ENCODE measurements around the gene H1-8. TPM values are rescaled to one million over a fixed set of nuclear protein-coding genes. Genes with fewer than 3 reads are reported as not detected.

The H1-8 gene
- total and polyA plus RNA-seq, 9 of the 15 experiments (the other 6 are each of a cell fraction or from before 2014, with no cell fraction given) = not detected

DNA sequence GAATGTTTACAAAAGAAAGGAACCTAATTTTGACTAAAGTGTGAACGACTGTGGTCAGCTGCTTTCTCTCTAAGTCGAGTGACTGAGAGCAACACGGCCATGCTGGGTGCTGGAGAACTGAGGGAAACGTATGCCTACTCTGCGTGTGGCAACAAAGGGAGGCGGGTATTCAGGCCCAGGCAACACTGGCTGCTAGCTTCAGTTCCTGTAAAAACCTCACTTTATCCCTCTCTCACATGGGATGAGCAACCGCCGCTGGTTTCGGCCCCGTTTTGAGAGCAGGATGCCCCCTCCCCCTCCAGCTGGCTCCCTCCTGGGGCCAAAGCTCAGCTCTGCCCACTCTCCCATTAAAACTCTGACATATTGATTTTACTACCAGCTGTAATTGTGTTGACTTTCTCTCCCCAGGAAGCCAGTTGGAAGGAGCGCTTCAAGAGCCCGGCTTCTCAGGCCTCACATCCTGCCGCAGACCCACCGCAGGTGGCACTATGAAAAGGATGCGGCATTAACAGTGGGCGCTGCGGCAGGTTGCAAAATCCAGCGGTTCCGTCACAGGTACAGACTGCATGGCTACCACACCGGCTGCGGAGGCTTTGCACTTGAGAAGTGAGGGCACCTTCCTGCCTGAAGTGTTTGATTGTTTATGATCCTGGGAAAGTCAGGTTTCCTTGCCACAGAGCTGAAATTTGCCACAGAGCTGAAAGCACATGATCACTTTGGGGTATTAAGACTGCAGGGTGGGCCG, 50.8 kb downstream of the H1-8 start (continued):
- TF ChIP-seq, protein P1, sequence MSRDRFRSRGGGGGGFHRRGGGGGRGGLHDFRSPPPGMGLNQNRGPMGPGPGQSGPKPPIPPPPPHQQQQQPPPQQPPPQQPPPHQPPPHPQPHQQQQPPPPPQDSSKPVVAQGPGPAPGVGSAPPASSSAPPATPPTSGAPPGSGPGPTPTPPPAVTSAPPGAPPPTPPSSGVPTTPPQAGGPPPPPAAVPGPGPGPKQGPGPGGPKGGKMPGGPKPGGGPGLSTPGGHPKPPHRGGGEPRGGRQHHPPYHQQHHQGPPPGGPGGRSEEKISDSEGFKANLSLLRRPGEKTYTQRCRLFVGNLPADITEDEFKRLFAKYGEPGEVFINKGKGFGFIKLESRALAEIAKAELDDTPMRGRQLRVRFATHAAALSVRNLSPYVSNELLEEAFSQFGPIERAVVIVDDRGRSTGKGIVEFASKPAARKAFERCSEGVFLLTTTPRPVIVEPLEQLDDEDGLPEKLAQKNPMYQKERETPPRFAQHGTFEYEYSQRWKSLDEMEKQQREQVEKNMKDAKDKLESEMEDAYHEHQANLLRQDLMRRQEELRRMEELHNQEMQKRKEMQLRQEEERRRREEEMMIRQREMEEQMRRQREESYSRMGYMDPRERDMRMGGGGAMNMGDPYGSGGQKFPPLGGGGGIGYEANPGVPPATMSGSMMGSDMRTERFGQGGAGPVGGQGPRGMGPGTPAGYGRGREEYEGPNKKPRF (IDR thresholded peaks at IDR 0.05; ENCODE audit: low read depth, low read length) = no peak

GRCh38 chr3:129594409-129594808, 51.4 kb downstream of the H1-8 start:
- ChIA-PET CTCF (ENCODE audit: low intra/inter-chr PET ratio) (no interaction called here), POLR2A (interaction anchor here (0.6 to 1.7 kb wide), 2 partner anchors 9 to 224 kb away, joined by 3 to 9 read pairs; no protein-coding TSS in a partner anchor)
- intact Hi-C loops (cut with micrococcal nuclease) = no loop called here
- Histone ChIP-seq H3K79me2 (ENCODE audit: control insufficient read depth, insufficient read depth, low read length) (peaks cover 38% of the 10 kb centered on the region), H3K27me3 (ENCODE audit: control insufficient read depth in 2 of 2, insufficient read depth in 2 of 2, low read length in 2 of 2) (no peaks in the 10 kb centered on the region), H3K4me2 (ENCODE audit: insufficient read depth, low read length) (no peak overlapping the region), H3K9ac (ENCODE audit: insufficient read depth in 1 of 2, low read depth in 2 of 2, low read length in 2 of 2) (no peak overlapping the region), H3K9me3 (replicated peaks; ENCODE audit: control insufficient read depth, insufficient read depth, low read depth, low read length) (no peaks in the 10 kb centered on the region), H3K4me3 (no peak overlapping the region), H3K36me3 (ENCODE audit: control insufficient read depth, insufficient read depth, low read length) (0 out of 3 replicates have a peak, but pooled peaks cover 2% of the 10 kb centered on the region), H4K20me1 (replicated peaks; ENCODE audit: control insufficient read depth, insufficient read depth, low read length) (no peaks in the 10 kb centered on the region), H3K4me1 (replicated peaks in 1 of 2; ENCODE audit: control insufficient read depth in 2 of 2, insufficient read depth in 2 of 2, low read length in 2 of 2) (peaks cover 27 to 70% of the 10 kb centered on the region in 2 experiments), H3K27ac (ENCODE audit: extremely low read depth, low read depth, low read length) (no peak overlapping the region), H2AFZ (ENCODE audit: low read depth, low read length) (no peak overlapping the region), H3K9me1 (ENCODE audit: control insufficient read depth, insufficient read depth, low read length) (no peaks in the 10 kb centered on the region)
- 69% methylated on average over 7 of the region's 10 CpGs for WGBS (ENCODE audit: insufficient coverage, low coverage, missing lambda C conversion rate)
- no TSS peak for BruUV-seq (replicated peaks)
- ATAC-seq (no peak), DNase-seq (ENCODE audit: extremely low read depth in 1 of 4, low spot score in 3 of 4) (no peak), FAIRE-seq (no peak)
- in situ Hi-C loops (cut with MboI) = no loop called here
- TF ChIP-seq CBFB (CRISPR knock-in tag; IDR thresholded peaks at IDR 0.05) = no peak
- TF ChIP-seq, protein P2, sequence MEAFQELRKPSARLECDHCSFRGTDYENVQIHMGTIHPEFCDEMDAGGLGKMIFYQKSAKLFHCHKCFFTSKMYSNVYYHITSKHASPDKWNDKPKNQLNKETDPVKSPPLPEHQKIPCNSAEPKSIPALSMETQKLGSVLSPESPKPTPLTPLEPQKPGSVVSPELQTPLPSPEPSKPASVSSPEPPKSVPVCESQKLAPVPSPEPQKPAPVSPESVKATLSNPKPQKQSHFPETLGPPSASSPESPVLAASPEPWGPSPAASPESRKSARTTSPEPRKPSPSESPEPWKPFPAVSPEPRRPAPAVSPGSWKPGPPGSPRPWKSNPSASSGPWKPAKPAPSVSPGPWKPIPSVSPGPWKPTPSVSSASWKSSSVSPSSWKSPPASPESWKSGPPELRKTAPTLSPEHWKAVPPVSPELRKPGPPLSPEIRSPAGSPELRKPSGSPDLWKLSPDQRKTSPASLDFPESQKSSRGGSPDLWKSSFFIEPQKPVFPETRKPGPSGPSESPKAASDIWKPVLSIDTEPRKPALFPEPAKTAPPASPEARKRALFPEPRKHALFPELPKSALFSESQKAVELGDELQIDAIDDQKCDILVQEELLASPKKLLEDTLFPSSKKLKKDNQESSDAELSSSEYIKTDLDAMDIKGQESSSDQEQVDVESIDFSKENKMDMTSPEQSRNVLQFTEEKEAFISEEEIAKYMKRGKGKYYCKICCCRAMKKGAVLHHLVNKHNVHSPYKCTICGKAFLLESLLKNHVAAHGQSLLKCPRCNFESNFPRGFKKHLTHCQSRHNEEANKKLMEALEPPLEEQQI (IDR thresholded peaks at IDR 0.05) = no peak
- TF ChIP-seq RAD21 (CRISPR knock-in tag; conservative IDR thresholded peaks at IDR 0.05 in 1 of 2, IDR thresholded peaks at IDR 0.05 in 1 of 2) = no peak
- TF ChIP-seq ESRRB (CRISPR knock-in tag; IDR thresholded peaks at IDR 0.05; ENCODE audit: borderline replicate concordance) = no peak
- TF ChIP-seq ZNF143 (CRISPR knock-in tag; IDR thresholded peaks at IDR 0.05) = no peak
- TF ChIP-seq XRCC5 (IDR thresholded peaks at IDR 0.05; ENCODE audit: low read depth, low read length) = no peak
- no peak for TF ChIP-seq ZFPM2 (CRISPR knock-in tag; IDR thresholded peaks at IDR 0.05)
- TF ChIP-seq KAT2B (IDR thresholded peaks at IDR 0.05; ENCODE audit: low read depth, low read length) = no peak
- TF ChIP-seq CTBP1 (IDR thresholded peaks at IDR 0.05; ENCODE audit: borderline replicate concordance) = no peak
- TF ChIP-seq, protein P3, sequence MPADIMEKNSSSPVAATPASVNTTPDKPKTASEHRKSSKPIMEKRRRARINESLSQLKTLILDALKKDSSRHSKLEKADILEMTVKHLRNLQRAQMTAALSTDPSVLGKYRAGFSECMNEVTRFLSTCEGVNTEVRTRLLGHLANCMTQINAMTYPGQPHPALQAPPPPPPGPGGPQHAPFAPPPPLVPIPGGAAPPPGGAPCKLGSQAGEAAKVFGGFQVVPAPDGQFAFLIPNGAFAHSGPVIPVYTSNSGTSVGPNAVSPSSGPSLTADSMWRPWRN (IDR thresholded peaks at IDR 0.05; ENCODE audit: low read depth) = no peak
